ENCODE results near the gene DCAF5. TPM values are rescaled to one million over a fixed set of nuclear protein-coding genes. Genes with fewer than 3 reads are reported as not detected.

Gene DCAF5
- total RNA-seq, 1 donor from 2014 or later = 48.6 TPM

- Histone ChIP-seq H3K27me3 (no peaks in the 10 kb centered on the region), H3K4me1 (peaks cover 47% of the 10 kb centered on the region), H3K36me3 (no peaks in the 10 kb centered on the region), H3K9me3 (no peaks in the 10 kb centered on the region), H3K4me3 (no peak overlapping the region), H3K27ac (no peak overlapping the region)
- TF ChIP-seq CTCF (IDR thresholded peaks at IDR 0.05) (no peak), POLR2A (IDR thresholded peaks at IDR 0.05) (no peak), POLR2AphosphoS5 (IDR thresholded peaks at IDR 0.05; ENCODE audit: insufficient read depth in 1 of 2, low read depth in 1 of 2) (no peak)
- intact Hi-C loops (cut with DNase I) = no loop called here
- no peak for DNase-seq (ENCODE audit: extremely low spot score in 2 of 2)
These were observed 11.4 kb downstream of the DCAF5 start for GRCh38 chr14:69141550-69141949.

- DNase-seq (ENCODE audit: extremely low spot score in 2 of 2) = no peak
- Histone ChIP-seq H3K27me3 (no peaks in the 10 kb centered on the region), H3K9me3 (no peaks in the 10 kb centered on the region), H3K27ac (no peak overlapping the region), H3K4me3 (no peak overlapping the region), H3K36me3 (no peaks in the 10 kb centered on the region), H3K4me1 (peaks cover 47% of the 10 kb centered on the region)
- no peak for TF ChIP-seq POLR2A (IDR thresholded peaks at IDR 0.05)
- no peak for TF ChIP-seq POLR2AphosphoS5 (IDR thresholded peaks at IDR 0.05; ENCODE audit: insufficient read depth in 1 of 2, low read depth in 1 of 2)
- TF ChIP-seq CTCF (IDR thresholded peaks at IDR 0.05) = no peak
- intact Hi-C loops (cut with DNase I) = no loop called here
These were observed 13.2 kb downstream of the DCAF5 start for GRCh38 chr14:69139743-69140142.

GRCh38 chr14:69137843-69138535 is 14.9 kb downstream of the DCAF5 start:
- no peaks in the 10 kb centered on the region for H3K9me3 ChIP-seq
- H3K27me3 ChIP-seq = no peaks in the 10 kb centered on the region
- no peak overlapping the region for H3K4me3 ChIP-seq
- peak overlapping the region; percentile 49 for H3K27ac ChIP-seq
- intact Hi-C loops (cut with DNase I) = no loop called here
- no peaks in the 10 kb centered on the region for H3K36me3 ChIP-seq
- peaks cover 46% of the 10 kb centered on the region for H3K4me1 ChIP-seq
- peak in 1 of 2 donors; percentile 80 for TF ChIP-seq POLR2AphosphoS5 (IDR thresholded peaks at IDR 0.05; ENCODE audit: insufficient read depth in 1 of 2, low read depth in 1 of 2)
- TF ChIP-seq CTCF (IDR thresholded peaks at IDR 0.05) = no peak
- TF ChIP-seq POLR2A (IDR thresholded peaks at IDR 0.05) = no peak
- no peak for DNase-seq (ENCODE audit: extremely low spot score in 2 of 2)

GRCh38 chr14:69137416-69137815 is 15.5 kb downstream of the DCAF5 start:
- Histone ChIP-seq H3K27ac (no peak overlapping the region), H3K4me1 (peaks cover 50% of the 10 kb centered on the region), H3K4me3 (no peak overlapping the region), H3K36me3 (no peaks in the 10 kb centered on the region), H3K9me3 (no peaks in the 10 kb centered on the region), H3K27me3 (no peaks in the 10 kb centered on the region)
- intact Hi-C loops (cut with DNase I) = no loop called here
- no peak for DNase-seq (ENCODE audit: extremely low spot score in 2 of 2)
- no peak for TF ChIP-seq POLR2AphosphoS5 (IDR thresholded peaks at IDR 0.05; ENCODE audit: insufficient read depth in 1 of 2, low read depth in 1 of 2)
- no peak for TF ChIP-seq POLR2A (IDR thresholded peaks at IDR 0.05)
- no peak for TF ChIP-seq CTCF (IDR thresholded peaks at IDR 0.05)

GRCh38 chr14:69135133-69135532 is 17.8 kb downstream of the DCAF5 start:
- no peak overlapping the region for H3K27ac ChIP-seq
- no peaks in the 10 kb centered on the region for H3K9me3 ChIP-seq
- TF ChIP-seq CTCF (IDR thresholded peaks at IDR 0.05) (no peak), POLR2AphosphoS5 (IDR thresholded peaks at IDR 0.05; ENCODE audit: insufficient read depth in 1 of 2, low read depth in 1 of 2) (no peak), POLR2A (IDR thresholded peaks at IDR 0.05) (no peak)
- no peaks in the 10 kb centered on the region for H3K36me3 ChIP-seq
- no peak for DNase-seq (ENCODE audit: extremely low spot score in 2 of 2)
- no peak overlapping the region for H3K4me3 ChIP-seq
- no peaks in the 10 kb centered on the region for H3K27me3 ChIP-seq
- intact Hi-C loops (cut with DNase I) = no loop called here
- peaks cover 54% of the 10 kb centered on the region for H3K4me1 ChIP-seq

Measured in vagina (tissue), 2 donors.